A673 (cell line): ENCODE measurements around the gene NR1I3. TPM values are rescaled to one million over a fixed set of nuclear protein-coding genes. Genes with fewer than 3 reads are reported as not detected.

Experiments used
- BruUV-seq: library from RNA; stranded (reverse); fragments of 400-500 nt; replicated peaks from 2 replicates; lab custom pipeline; 2021; lab: Mats Ljungman, UMichigan
- CTCF ChIA-PET: fragments of 300-600 bp; sonication (Branson Sonifier 250); formaldehyde crosslinking; loops from one replicate; lab custom pipeline; 2022; ENCODE audit warnings: antibody characterized with exemption; lab: Charles Lee
- POLR2A ChIA-PET: fragments of 300-600 bp; sonication (Branson Sonifier 250); formaldehyde crosslinking; loops from one replicate; lab custom pipeline; 2022; ENCODE audit warnings: antibody characterized with exemption; ENCODE audit not compliant: low non-redundant PET; lab: Charles Lee
- DNase-seq: peaks from one replicate; pipeline ENCODE4 v3.0.0-alpha.2; 2015; ENCODE audit warnings: low spot score
- H3K27ac ChIP-seq: fragments of 200-600 bp; sonication (generic); 2 replicates; pipeline ENCODE4 v1.5.1; 2016; ENCODE audit warnings: mixed run types, low read depth, mild to moderate bottlenecking, mixed read lengths, antibody characterized with exemption, low read length; ENCODE audit not compliant: poor library complexity, severe bottlenecking
- H3K27me3 ChIP-seq: fragments of 200-600 bp; sonication (generic); replicated peaks from 2 replicates; pipeline ENCODE4 v1.6.1; 2017; ENCODE audit warnings: mixed run types, low read depth, mild to moderate bottlenecking, mixed read lengths, antibody characterized with exemption, low read length; ENCODE audit not compliant: insufficient read depth, poor library complexity
- H3K36me3 ChIP-seq: fragments of 200-600 bp; sonication (generic); 2 replicates; pipeline ENCODE4 v1.6.1; 2016; ENCODE audit warnings: mixed run types, mild to moderate bottlenecking, mixed read lengths, antibody characterized with exemption, low read length; ENCODE audit not compliant: insufficient read depth, poor library complexity, severe bottlenecking
- H3K4me1 ChIP-seq: fragments of 200-600 bp; sonication (generic); 2 replicates; pipeline ENCODE4 v1.6.1; 2017; ENCODE audit warnings: mixed run types, mild to moderate bottlenecking, mixed read lengths, antibody characterized with exemption, low read length; ENCODE audit not compliant: insufficient read depth, poor library complexity, severe bottlenecking
- H3K4me3 ChIP-seq: fragments of 200-600 bp; sonication (generic); 2 replicates; pipeline ENCODE4 v1.5.1; 2016; ENCODE audit warnings: low read depth, mixed run types, mild to moderate bottlenecking, mixed read lengths, low read length; ENCODE audit not compliant: poor library complexity, severe bottlenecking
- H3K9me3 ChIP-seq: fragments of 200-600 bp; sonication (generic); 2 replicates; pipeline ENCODE4 v1.6.1; 2016; ENCODE audit warnings: mixed run types, low read depth, mild to moderate bottlenecking, mixed read lengths, antibody characterized with exemption, low read length; ENCODE audit not compliant: poor library complexity, severe bottlenecking
- CTCF ChIP-seq: fragments of 300-800, 200-600 bp; sonication (generic); conservative IDR thresholded peaks from 2 replicates; pipeline ENCODE4 v1.5.1; 2017; ENCODE audit warnings: low read depth, mild to moderate bottlenecking, antibody characterized with exemption, low read length, moderate library complexity, mixed read lengths
- EZH2 ChIP-seq: fragments of 200-600 bp; sonication (generic); IDR thresholded peaks from 2 replicates; pipeline ENCODE4 v1.6.1; 2017; ENCODE audit warnings: borderline replicate concordance, low read depth, mild to moderate bottlenecking, mixed read lengths, antibody characterized with exemption, low read length; ENCODE audit not compliant: poor library complexity, severe bottlenecking
- intact Hi-C: fragments of 100-400 bp; cut with micrococcal nuclease; formaldehyde crosslinking; loops from one replicate; pipeline ENCODE4 v1.10.0; 2022; ENCODE audit not compliant: unreplicated experiment
- total RNA-seq: library from RNA; stranded (reverse); gene quantifications from 2 replicates; pipeline ENCODE4 v1.2.3, GENCODE V29; 2021

NR1I3 gene
- total RNA-seq, 1 experiment from 2014 or later, result not detected

- H3K4me3 ChIP-seq, result no peak overlapping the region
- DNase-seq, result peak; percentile 24
- CTCF ChIA-PET, result interaction anchor here (1.1 kb wide), 1 partner anchor 40 kb away, joined by 4 read pairs; the partner anchor contains the start of gene TOMM40L
Observed at GRCh38 chr1:161266202-161266601, 28.2 kb upstream of the NR1I3 start.

GRCh38 chr1:161265305-161265704, 27.3 kb upstream of the NR1I3 start:
- no peaks in the 10 kb centered on the region for H3K36me3 ChIP-seq
- no peaks in the 10 kb centered on the region for H3K9me3 ChIP-seq
- peaks cover 5% of the 10 kb centered on the region for H3K27me3 ChIP-seq
- TF ChIP-seq CTCF (no peak), EZH2 (no peak)
- H3K27ac ChIP-seq, result no peak overlapping the region
- no peak for DNase-seq
- peaks cover 3% of the 10 kb centered on the region for H3K4me1 ChIP-seq
- H3K4me3 ChIP-seq, result no peak overlapping the region
- ChIA-PET CTCF (no interaction called here), POLR2A (no interaction called here)
- intact Hi-C loops, result no loop called here
- no TSS peak for BruUV-seq

More at GRCh38 chr1:161266202-161266601, 28.2 kb upstream of the NR1I3 start:
- no TSS peak for BruUV-seq
- H3K4me1 ChIP-seq, result no peaks in the 10 kb centered on the region
- POLR2A ChIA-PET, result no interaction called here
- no peaks in the 10 kb centered on the region for H3K9me3 ChIP-seq
- intact Hi-C loops, result no loop called here
- H3K27ac ChIP-seq, result no peak overlapping the region
- no peaks in the 10 kb centered on the region for H3K27me3 ChIP-seq
- TF ChIP-seq CTCF (no peak), EZH2 (no peak)
- no peaks in the 10 kb centered on the region for H3K36me3 ChIP-seq

- Histone ChIP-seq H3K4me1 (peaks cover 13% of the 10 kb centered on the region), H3K36me3 (no peaks in the 10 kb centered on the region), H3K9me3 (peaks cover 6% of the 10 kb centered on the region), H3K27me3 (peaks cover 25% of the 10 kb centered on the region), H3K27ac (no peak overlapping the region), H3K4me3 (no peak overlapping the region)
- TF ChIP-seq CTCF, result no peak
- no peak for TF ChIP-seq EZH2
- DNase-seq, result peak; percentile 10
- BruUV-seq, result no TSS peak
- POLR2A ChIA-PET, result no interaction called here
- intact Hi-C loops, result no loop called here
- CTCF ChIA-PET, result no interaction called here
Observed at GRCh38 chr1:161261261-161262235, 23.5 kb upstream of the NR1I3 start.
